ENCODE data around the gene CDH22. TPM values are rescaled to one million over a fixed set of nuclear protein-coding genes. Genes with fewer than 3 reads are reported as not detected.
A peak's percentile ranks its signal among the peaks of the same experiment; 100 is the strongest.

CDH22 gene
- total RNA-seq, 1 experiment from 2014 or later: not detected

GRCh38 chr20:46312075-46312944 is 4.0 kb upstream of the CDH22 start:
- Mint-ChIP-seq H3K4me1 (ENCODE audit: insufficient read depth, unreplicated experiment) (peaks cover 13% of the 10 kb centered on the region), H3K4me3 (ENCODE audit: unreplicated experiment) (no peak overlapping the region), H3K36me3 (ENCODE audit: insufficient read depth, unreplicated experiment) (no peaks in the 10 kb centered on the region), H3K27ac (ENCODE audit: low read depth, unreplicated experiment) (no peak overlapping the region), H3K27me3 (ENCODE audit: insufficient read depth, unreplicated experiment) (peaks cover 78% of the 10 kb centered on the region), H3K9me3 (ENCODE audit: unreplicated experiment) (no peaks in the 10 kb centered on the region)
- intact Hi-C loops (cut with micrococcal nuclease): no loop called here
- ChIA-PET POLR2A (interaction anchor here (0.6 to 1.4 kb wide), 4 partner anchors 51 to 141 kb away, joined by 3 to 4 read pairs (median 4); no protein-coding TSS in a partner anchor), CTCF (interaction anchor here (0.6 to 1.6 kb wide), 5 partner anchors 68 to 1492 kb away, joined by 3 to 4 read pairs (median 3); no protein-coding TSS in a partner anchor)
- no peak for DNase-seq (ENCODE audit: unreplicated experiment)
- BruUV-seq (replicated peaks): no TSS peak
- no peak for TF ChIP-seq CTCF (IDR thresholded peaks at IDR 0.05; ENCODE audit: unreplicated experiment)

- no peak overlapping the region for H3K4me3 Mint-ChIP-seq (ENCODE audit: unreplicated experiment)
- no peak for TF ChIP-seq CTCF (IDR thresholded peaks at IDR 0.05; ENCODE audit: unreplicated experiment)
- DNase-seq (ENCODE audit: unreplicated experiment): no peak
- no TSS peak for BruUV-seq (replicated peaks)
- no peak overlapping the region for H3K27ac Mint-ChIP-seq (ENCODE audit: low read depth, unreplicated experiment)
- ChIA-PET POLR2A (interaction anchor here (0.6 to 1.4 kb wide), 2 partner anchors 52 to 96 kb away, joined by 3 to 4 read pairs; no protein-coding TSS in a partner anchor), CTCF (interaction anchor here (0.6 to 1.6 kb wide), 3 partner anchors 67 to 1491 kb away, joined by 3 to 4 read pairs (median 3); no protein-coding TSS in a partner anchor)
- H3K4me1 Mint-ChIP-seq (ENCODE audit: insufficient read depth, unreplicated experiment): peaks cover 13% of the 10 kb centered on the region
- no peaks in the 10 kb centered on the region for H3K9me3 Mint-ChIP-seq (ENCODE audit: unreplicated experiment)
- H3K27me3 Mint-ChIP-seq (ENCODE audit: insufficient read depth, unreplicated experiment): peaks cover 83% of the 10 kb centered on the region
- no peaks in the 10 kb centered on the region for H3K36me3 Mint-ChIP-seq (ENCODE audit: insufficient read depth, unreplicated experiment)
- intact Hi-C loops (cut with micrococcal nuclease): no loop called here
Observed at GRCh38 chr20:46311719-46312074, 3.4 kb upstream of the CDH22 start.

- H3K4me3 Mint-ChIP-seq (ENCODE audit: unreplicated experiment): no peak overlapping the region
- POLR2A ChIA-PET: interaction anchor here (1.4 kb wide), 1 partner anchor 53 kb away, joined by 4 read pairs; no protein-coding TSS in a partner anchor
Observed at GRCh38 chr20:46311039-46311650, 2.8 kb upstream of the CDH22 start.

More at GRCh38 chr20:46311039-46311650, 2.8 kb upstream of the CDH22 start:
- CTCF ChIA-PET: interaction anchor here (1.0 to 1.6 kb wide), 2 partner anchors 16 to 178 kb away, joined by 3 to 4 read pairs; no protein-coding TSS in a partner anchor
- intact Hi-C loops (cut with micrococcal nuclease): no loop called here
- no peaks in the 10 kb centered on the region for H3K36me3 Mint-ChIP-seq (ENCODE audit: insufficient read depth, unreplicated experiment)
- BruUV-seq (replicated peaks): no TSS peak
- peaks cover 83% of the 10 kb centered on the region for H3K27me3 Mint-ChIP-seq (ENCODE audit: insufficient read depth, unreplicated experiment)
- peak; percentile 60 for DNase-seq (ENCODE audit: unreplicated experiment)
- H3K4me1 Mint-ChIP-seq (ENCODE audit: insufficient read depth, unreplicated experiment): peaks cover 13% of the 10 kb centered on the region
- no peak overlapping the region for H3K27ac Mint-ChIP-seq (ENCODE audit: low read depth, unreplicated experiment)
- no peak for TF ChIP-seq CTCF (IDR thresholded peaks at IDR 0.05; ENCODE audit: unreplicated experiment)
- H3K9me3 Mint-ChIP-seq (ENCODE audit: unreplicated experiment): no peaks in the 10 kb centered on the region
